ENCODE results near the gene CSF3R.
"Not testable (repeated sequence)": the region's sequence is repeated elsewhere in the genome, so short reads cannot be mapped to it uniquely, and the experiment has no call there.

The CSF3R gene

GRCh38 chr1:36512842-36513241, 30.1 kb upstream of the CSF3R start:
- DNase-seq: no peak

- DNase-seq: no peak
Measured at GRCh38 chr1:36511804-36512798, 29.4 kb upstream of the CSF3R start.

GRCh38 chr1:36511220-36511619, 28.5 kb upstream of the CSF3R start:
- not testable (repeated sequence) for DNase-seq

- DNase-seq: no peak
Measured at GRCh38 chr1:36510418-36510817, 27.7 kb upstream of the CSF3R start.

- no peak for DNase-seq
Measured at GRCh38 chr1:36508257-36508656, 25.5 kb upstream of the CSF3R start.

- no peak for DNase-seq
Measured at GRCh38 chr1:36506276-36506920, 23.7 kb upstream of the CSF3R start.

- DNase-seq: no peak
Measured at GRCh38 chr1:36503733-36504132, 21.0 kb upstream of the CSF3R start.

- DNase-seq: no peak
Measured at GRCh38 chr1:36503159-36503558, 20.4 kb upstream of the CSF3R start.

GRCh38 chr1:36502616-36503015, 19.9 kb upstream of the CSF3R start:
- no peak for DNase-seq

- not testable (repeated sequence) for DNase-seq
Measured at GRCh38 chr1:36501911-36502310, 19.2 kb upstream of the CSF3R start.

GRCh38 chr1:36497207-36497606, 14.5 kb upstream of the CSF3R start:
- DNase-seq: no peak

- DNase-seq: no peak
Measured at GRCh38 chr1:36494971-36495370, 12.3 kb upstream of the CSF3R start.

GRCh38 chr1:36493524-36493923, 10.8 kb upstream of the CSF3R start:
- DNase-seq: no peak

GRCh38 chr1:36492491-36492890, 9.8 kb upstream of the CSF3R start:
- no peak for DNase-seq

- DNase-seq: not testable (repeated sequence)
Measured at GRCh38 chr1:36489258-36490051, 6.7 kb upstream of the CSF3R start.

- no peak for DNase-seq
Measured at GRCh38 chr1:36487906-36488305, 5.2 kb upstream of the CSF3R start.

- not testable (repeated sequence) for DNase-seq
Measured at GRCh38 chr1:36487336-36487725, 4.6 kb upstream of the CSF3R start.

GRCh38 chr1:36486439-36487335, 4.0 kb upstream of the CSF3R start:
- no peak for DNase-seq

GRCh38 chr1:36486093-36486438, 3.4 kb upstream of the CSF3R start:
- no peak for DNase-seq

- no peak for DNase-seq
Measured at GRCh38 chr1:36484099-36484498, 1.4 kb upstream of the CSF3R start.

- no peak for DNase-seq
Measured at GRCh38 chr1:36481771-36482723, 666 bp downstream of the CSF3R start.
